BE2C (cell line): ENCODE measurements around the gene ALAD.

Experiments
- DNase-seq: peaks from one replicate; pipeline ENCODE4 v3.0.0-alpha.2; 2020
- H3K27me3 ChIP-seq: fragments of 250-450 bp; sonication (Bioruptor Pico); 2 replicates; pipeline ENCODE4 v1.5.1; 2020; ENCODE audit warnings: mild to moderate bottlenecking
- H3K36me3 ChIP-seq: fragments of 250-450 bp; sonication (Bioruptor Pico); 2 replicates; pipeline ENCODE4 v1.5.1; 2020; ENCODE audit warnings: mild to moderate bottlenecking
- H3K4me1 ChIP-seq: fragments of 250-450 bp; sonication (Bioruptor Pico); 2 replicates; pipeline ENCODE4 v1.5.1; 2020
- H3K4me3 ChIP-seq: 2 replicates; pipeline ENCODE4 v1.5.1; 2011; ENCODE audit warnings: low read depth, low read length
- H3K9me3 ChIP-seq: fragments of 250-450 bp; sonication (Bioruptor Pico); 2 replicates; pipeline ENCODE4 v1.5.1; 2020
- CTCF ChIP-seq: IDR thresholded peaks from 2 replicates; pipeline ENCODE4 v1.5.1; 2012; ENCODE audit warnings: mild to moderate bottlenecking, low read depth, low read length

The ALAD gene

GRCh38 chr9:113350937-113351336, 50.1 kb downstream of the ALAD start:
- DNase-seq: no peak
- Histone ChIP-seq H3K9me3 (no peaks in the 10 kb centered on the region; the same call in 1 of the 2 replicates), H3K27me3 (peaks cover 11% of the 10 kb centered on the region), H3K4me1 (peaks cover 9% of the 10 kb centered on the region), H3K4me3 (no peak overlapping the region), H3K36me3 (no peaks in the 10 kb centered on the region)
- no peak for TF ChIP-seq CTCF

DNA sequence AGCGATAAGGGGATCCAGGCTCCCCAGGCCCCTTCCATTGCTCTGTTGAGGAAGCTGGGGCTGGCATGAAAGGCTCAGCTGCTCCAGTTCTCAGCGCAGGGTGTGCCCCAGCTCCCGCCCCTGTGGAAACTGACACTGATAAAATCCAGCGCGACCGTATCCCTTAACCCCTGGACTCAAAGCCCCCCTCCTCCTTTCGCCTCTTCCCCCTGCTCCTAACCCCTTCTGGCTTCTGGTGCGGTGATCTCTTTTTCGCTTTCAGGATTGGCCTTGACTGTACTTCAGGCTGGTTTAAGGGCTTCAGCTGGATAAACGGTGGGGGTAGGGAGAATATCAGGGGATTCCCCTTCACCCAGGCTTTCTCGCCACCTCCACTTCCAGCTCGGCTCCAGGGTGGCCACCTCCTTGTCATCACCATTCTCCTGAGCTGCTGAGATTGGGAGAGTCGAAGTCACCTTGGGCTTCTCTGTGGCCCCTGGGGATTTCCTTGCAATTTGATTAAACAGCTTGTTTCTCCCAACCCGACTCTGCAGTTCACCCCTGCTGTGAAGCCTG, 50.9 kb downstream of the ALAD start:
- DNase-seq: peak; percentile 37
- Histone ChIP-seq H3K27me3 (peaks cover 11% of the 10 kb centered on the region), H3K9me3 (no peaks in the 10 kb centered on the region; the same call in 1 of the 2 replicates)

GRCh38 chr9:113349445-113350094, 51.5 kb downstream of the ALAD start, which contains the start of gene BSPRY:
Gene BSPRY, plus strand, starts transcription at chr9:113349541. Its CDS starts 39 bp downstream, at chr9:113349580.
- Histone ChIP-seq H3K4me3 (no peak within 1 kb of the TSS), H3K9me3 (no peaks in the 10 kb centered on the region; the same call in 1 of the 2 replicates), H3K27me3 (peaks cover 11% of the 10 kb centered on the region), H3K4me1 (peaks cover 9% of the 10 kb centered on the region), H3K36me3 (no peaks in the 10 kb centered on the region)
- no peak for DNase-seq
- no peak for TF ChIP-seq CTCF

More for the DNA sequence above, 50.9 kb downstream of the ALAD start:
- TF ChIP-seq CTCF: no peak
- no peaks in the 10 kb centered on the region for H3K36me3 ChIP-seq
- no peak overlapping the region for H3K4me3 ChIP-seq
- H3K4me1 ChIP-seq: peaks cover 9% of the 10 kb centered on the region

DNA sequence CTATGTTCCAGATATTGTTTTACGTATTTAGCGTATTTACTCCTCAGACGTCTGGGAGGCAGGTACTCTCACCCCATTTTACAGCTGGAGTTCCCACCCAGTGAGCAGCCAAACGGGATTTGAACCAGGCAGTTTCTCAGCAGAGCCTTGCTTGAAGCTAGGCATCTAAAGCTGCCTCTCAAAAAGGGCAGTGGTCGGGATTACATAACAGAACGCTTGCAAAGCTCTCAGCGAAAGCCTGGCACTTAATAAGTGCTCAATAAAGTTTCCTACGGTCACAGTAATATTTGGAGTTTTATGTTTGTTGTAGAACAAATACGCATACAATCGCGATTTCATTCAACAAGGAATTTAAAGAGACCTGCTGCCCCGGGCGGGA, 52.0 kb downstream of the ALAD start:
- no peak overlapping the region for H3K4me3 ChIP-seq
- peaks cover 10% of the 10 kb centered on the region for H3K4me1 ChIP-seq
- no peak for DNase-seq
- no peak for TF ChIP-seq CTCF
- H3K9me3 ChIP-seq: no peaks in the 10 kb centered on the region; the same call in 1 of the 2 replicates
- H3K36me3 ChIP-seq: no peaks in the 10 kb centered on the region
- H3K27me3 ChIP-seq: peaks cover 11% of the 10 kb centered on the region

DNA sequence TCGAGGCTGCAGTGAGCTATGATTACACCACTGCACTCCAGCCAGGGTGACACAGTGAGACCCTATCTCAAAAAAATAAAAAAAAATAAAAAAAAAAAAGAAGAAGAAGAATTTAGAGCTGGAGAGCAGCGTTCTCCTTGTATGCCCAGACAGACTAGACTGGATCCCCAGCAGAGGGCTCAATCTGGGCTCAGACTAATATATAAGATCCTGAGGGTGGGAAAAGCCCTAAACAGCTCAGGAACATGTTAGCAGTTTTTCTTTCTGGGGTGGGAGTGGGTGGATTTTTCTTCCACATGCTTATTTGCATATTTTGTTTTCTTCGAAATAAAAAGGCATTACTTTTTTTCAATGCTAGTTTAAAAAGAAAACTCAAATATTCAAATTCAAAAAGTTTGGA, 52.6 kb downstream of the ALAD start:
- no peak for DNase-seq
- Histone ChIP-seq H3K27me3 (peaks cover 11% of the 10 kb centered on the region), H3K9me3 (no peaks in the 10 kb centered on the region; the same call in 1 of the 2 replicates), H3K4me3 (no peak overlapping the region), H3K4me1 (peaks cover 16% of the 10 kb centered on the region), H3K36me3 (no peaks in the 10 kb centered on the region)
- no peak for TF ChIP-seq CTCF

DNA sequence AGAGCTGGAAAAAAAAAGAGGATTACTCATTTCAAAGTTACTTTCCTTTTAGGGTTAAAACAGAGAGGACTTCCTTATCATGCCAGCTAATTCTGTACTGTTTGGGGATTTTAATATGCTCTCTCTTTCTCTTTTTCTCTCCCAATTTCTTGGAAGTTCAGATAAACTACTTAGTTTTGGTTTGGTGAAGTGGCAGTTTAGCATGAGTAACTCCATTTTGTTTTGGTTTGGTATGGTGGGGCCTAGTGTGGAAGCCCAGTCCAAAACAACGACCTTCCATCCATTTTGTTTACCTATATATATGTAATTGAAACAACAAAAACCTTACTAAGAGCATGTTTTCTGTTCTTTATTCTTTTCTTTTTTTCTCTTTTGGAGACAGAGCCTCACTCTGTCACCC, 55.4 kb downstream of the ALAD start:
- H3K36me3 ChIP-seq: no peaks in the 10 kb centered on the region
- DNase-seq: no peak
- peaks cover 11% of the 10 kb centered on the region for H3K27me3 ChIP-seq
- peaks cover 17% of the 10 kb centered on the region for H3K4me1 ChIP-seq
- no peak overlapping the region for H3K4me3 ChIP-seq
- no peaks in the 10 kb centered on the region; the same call in 1 of the 2 replicates for H3K9me3 ChIP-seq
- no peak for TF ChIP-seq CTCF
